ENCODE results near the gene ZNF438. TPM values are rescaled to one million over a fixed set of nuclear protein-coding genes. Genes with fewer than 3 reads are reported as not detected.

Gene ZNF438
- total RNA-seq, 1 donor from 2014 or later = 3.9 TPM

- no peak for ATAC-seq (ENCODE audit: low read depth)
- Mint-ChIP-seq H3K9me3 (peaks cover 18% of the 10 kb centered on the region), H3K4me1 (no peaks in the 10 kb centered on the region), H3K27me3 (no peaks in the 10 kb centered on the region), H3K36me3 (ENCODE audit: low read depth) (peaks cover 21% of the 10 kb centered on the region), H3K27ac (no peak overlapping the region), H3K4me3 (no peak overlapping the region)
- TF ChIP-seq CTCF (IDR thresholded peaks at IDR 0.05) = no peak
- DNase-seq = no peak
- CTCF ChIA-PET = no interaction called here
- POLR2A ChIA-PET = interaction anchor here (0.7 kb wide), 1 partner anchor 10 kb away, joined by 4 read pairs; no protein-coding TSS in a partner anchor
- intact Hi-C loops (cut with micrococcal nuclease) = no loop called here
Measured at GRCh38 chr10:30977385-30977784, 54.3 kb downstream of the ZNF438 start.

- intact Hi-C loops (cut with micrococcal nuclease) = no loop called here
- H3K9me3 Mint-ChIP-seq = peaks cover 8% of the 10 kb centered on the region
- TF ChIP-seq CTCF (IDR thresholded peaks at IDR 0.05) = no peak
- ATAC-seq (ENCODE audit: low read depth) = no peak
- H3K27me3 Mint-ChIP-seq = no peaks in the 10 kb centered on the region
- ChIA-PET CTCF (no interaction called here), POLR2A (no interaction called here)
- no peak overlapping the region for H3K4me3 Mint-ChIP-seq
- H3K36me3 Mint-ChIP-seq (ENCODE audit: low read depth) = peaks cover 9% of the 10 kb centered on the region
- no peak overlapping the region for H3K27ac Mint-ChIP-seq
- no peak for DNase-seq
- no peaks in the 10 kb centered on the region for H3K4me1 Mint-ChIP-seq
Measured at GRCh38 chr10:30974773-30975415, 56.8 kb downstream of the ZNF438 start.

GRCh38 chr10:30974355-30974754, 57.3 kb downstream of the ZNF438 start:
- Mint-ChIP-seq H3K4me3 (no peak overlapping the region), H3K4me1 (no peaks in the 10 kb centered on the region), H3K27me3 (no peaks in the 10 kb centered on the region), H3K9me3 (peaks cover 2% of the 10 kb centered on the region), H3K27ac (no peak overlapping the region), H3K36me3 (ENCODE audit: low read depth) (peaks cover 7% of the 10 kb centered on the region)
- ChIA-PET POLR2A (no interaction called here), CTCF (no interaction called here)
- no peak for DNase-seq
- no peak for ATAC-seq (ENCODE audit: low read depth)
- TF ChIP-seq CTCF (IDR thresholded peaks at IDR 0.05) = no peak
- intact Hi-C loops (cut with micrococcal nuclease) = no loop called here

- Mint-ChIP-seq H3K36me3 (ENCODE audit: low read depth) (peaks cover 3% of the 10 kb centered on the region), H3K4me3 (no peak overlapping the region), H3K4me1 (no peaks in the 10 kb centered on the region), H3K27me3 (no peaks in the 10 kb centered on the region), H3K27ac (no peak overlapping the region), H3K9me3 (no peaks in the 10 kb centered on the region)
- no peak for ATAC-seq (ENCODE audit: low read depth)
- no peak for DNase-seq
- ChIA-PET CTCF (no interaction called here), POLR2A (no interaction called here)
- intact Hi-C loops (cut with micrococcal nuclease) = no loop called here
- no peak for TF ChIP-seq CTCF (IDR thresholded peaks at IDR 0.05)
Measured at GRCh38 chr10:30973737-30974136, 57.9 kb downstream of the ZNF438 start.

GRCh38 chr10:30970760-30971460, 60.8 kb downstream of the ZNF438 start:
- peaks cover 3% of the 10 kb centered on the region for H3K36me3 Mint-ChIP-seq (ENCODE audit: low read depth)
- ATAC-seq (ENCODE audit: low read depth) = no peak
- no peaks in the 10 kb centered on the region for H3K9me3 Mint-ChIP-seq
- no peak overlapping the region for H3K27ac Mint-ChIP-seq
- no peak for TF ChIP-seq CTCF (IDR thresholded peaks at IDR 0.05)
- no peaks in the 10 kb centered on the region for H3K4me1 Mint-ChIP-seq
- intact Hi-C loops (cut with micrococcal nuclease) = no loop called here
- H3K27me3 Mint-ChIP-seq = no peaks in the 10 kb centered on the region
- ChIA-PET CTCF (no interaction called here), POLR2A (no interaction called here)
- no peak for DNase-seq
- H3K4me3 Mint-ChIP-seq = no peak overlapping the region

All from activated B cell treated with CpG ODN at 0.5 μM for 24 hours (primary cell).